AG04450 (cell line): ENCODE data around the gene NUDT3. TPM values are rescaled to one million over a fixed set of nuclear protein-coding genes. Genes with fewer than 3 reads are reported as not detected.

Experiments used
- CTCF ChIA-PET: fragments of 300-600, 350-600 bp; formaldehyde crosslinking; extraction: SDS; loops from one replicate; lab custom pipeline; 2022; ENCODE audit warnings: antibody characterized with exemption, inconsistent platforms; lab: Charles Lee
- POLR2A ChIA-PET: fragments of 350-600 bp; formaldehyde crosslinking; extraction: SDS; loops from one replicate; lab custom pipeline; 2021; ENCODE audit warnings: antibody characterized with exemption, inconsistent platforms; lab: Yijun Ruan, JAX
- DNase-seq: peaks from one replicate; pipeline ENCODE4 v3.0.0-alpha.2; 2011; ENCODE audit warnings: low read depth, low spot score
- H3K27ac ChIP-seq: one replicate; pipeline ENCODE4 v1.5.1; 2012; ENCODE audit warnings: low read depth, low read length, control low read depth
- H3K27me3 ChIP-seq: one replicate; pipeline ENCODE4 v1.6.0; 2012; ENCODE audit warnings: low read length; ENCODE audit not compliant: control insufficient read depth, insufficient read depth
- H3K4me3 ChIP-seq: 2 replicates; pipeline ENCODE4 v1.5.1; 2011; ENCODE audit warnings: mild to moderate bottlenecking, low read depth, low read length, control low read depth
- H3K9me3 ChIP-seq: 2 replicates; pipeline ENCODE4 v1.5.1; 2012; ENCODE audit warnings: low read length; ENCODE audit not compliant: control insufficient read depth, insufficient read depth
- polyA plus RNA-seq: library from polyadenylated mRNA; depleted of rRNA; stranded (reverse); fragments of >200 nt; gene quantifications from 2 replicates; pipeline ENCODE4 v1.2.3, GENCODE V29; 2011
- TF ChIP-seq, protein P1 (sequence below): IDR thresholded peaks from 2 replicates; pipeline ENCODE4 v1.5.1; 2011; ENCODE audit warnings: low read depth, low read length, control low read depth, inconsistent platforms

The NUDT3 gene
- polyA plus RNA-seq, 1 experiment: 26.7 TPM

GRCh38 chr6:34393966-34394305, 1.5 kb upstream of the NUDT3 start:
- DNase-seq: no peak
- no peak overlapping the region for H3K4me3 ChIP-seq
- ChIA-PET POLR2A (no interaction called here), CTCF (interaction anchor here (0.5 to 1.2 kb wide), 5 partner anchors 21 to 215 kb away, joined by 3 to 6 read pairs (median 3); no protein-coding TSS in a partner anchor)
- H3K9me3 ChIP-seq: no peaks in the 10 kb centered on the region
- no peak overlapping the region for H3K27ac ChIP-seq
- TF ChIP-seq, protein P1, sequence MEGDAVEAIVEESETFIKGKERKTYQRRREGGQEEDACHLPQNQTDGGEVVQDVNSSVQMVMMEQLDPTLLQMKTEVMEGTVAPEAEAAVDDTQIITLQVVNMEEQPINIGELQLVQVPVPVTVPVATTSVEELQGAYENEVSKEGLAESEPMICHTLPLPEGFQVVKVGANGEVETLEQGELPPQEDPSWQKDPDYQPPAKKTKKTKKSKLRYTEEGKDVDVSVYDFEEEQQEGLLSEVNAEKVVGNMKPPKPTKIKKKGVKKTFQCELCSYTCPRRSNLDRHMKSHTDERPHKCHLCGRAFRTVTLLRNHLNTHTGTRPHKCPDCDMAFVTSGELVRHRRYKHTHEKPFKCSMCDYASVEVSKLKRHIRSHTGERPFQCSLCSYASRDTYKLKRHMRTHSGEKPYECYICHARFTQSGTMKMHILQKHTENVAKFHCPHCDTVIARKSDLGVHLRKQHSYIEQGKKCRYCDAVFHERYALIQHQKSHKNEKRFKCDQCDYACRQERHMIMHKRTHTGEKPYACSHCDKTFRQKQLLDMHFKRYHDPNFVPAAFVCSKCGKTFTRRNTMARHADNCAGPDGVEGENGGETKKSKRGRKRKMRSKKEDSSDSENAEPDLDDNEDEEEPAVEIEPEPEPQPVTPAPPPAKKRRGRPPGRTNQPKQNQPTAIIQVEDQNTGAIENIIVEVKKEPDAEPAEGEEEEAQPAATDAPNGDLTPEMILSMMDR: no peak
- no peaks in the 10 kb centered on the region for H3K27me3 ChIP-seq

DNA sequence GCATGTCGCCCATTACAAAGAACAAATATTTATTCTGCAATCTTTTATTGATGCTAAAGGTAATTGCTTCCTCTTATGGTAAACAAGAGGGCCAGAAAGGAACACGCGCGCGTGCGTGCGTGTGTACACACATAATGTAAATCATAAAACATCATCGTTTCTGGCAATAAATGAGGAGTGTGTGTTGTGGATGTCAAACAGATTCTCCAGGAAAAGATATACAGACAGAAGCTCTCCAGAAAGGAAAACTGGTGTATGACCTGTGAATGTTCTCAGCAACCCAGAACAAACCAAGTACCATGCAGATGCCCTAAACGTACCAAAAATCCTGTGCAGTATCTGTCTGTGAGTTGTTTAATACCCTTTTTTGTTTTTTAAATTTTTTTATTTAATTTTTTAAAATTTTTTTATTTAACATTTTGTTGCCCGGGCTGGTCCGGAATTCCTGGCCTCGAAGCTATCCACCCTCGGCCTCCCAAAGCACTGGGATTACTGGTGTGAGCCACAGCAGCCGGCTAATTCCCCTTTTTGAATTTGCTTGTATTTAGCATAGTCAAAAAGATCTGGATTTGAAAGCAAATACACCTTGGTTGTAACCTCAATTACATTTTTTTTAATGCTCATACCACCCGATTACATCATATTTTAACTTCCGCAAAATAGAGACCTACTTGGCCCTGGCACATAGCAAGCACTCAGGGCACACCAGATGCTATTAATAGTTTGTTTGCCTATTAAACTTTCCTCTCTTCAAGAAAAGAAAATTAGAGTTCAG, 909 bp upstream of the NUDT3 start:
- TF ChIP-seq, protein P1: no peak
- Histone ChIP-seq H3K27ac (no peak overlapping the region), H3K9me3 (no peaks in the 10 kb centered on the region), H3K27me3 (no peaks in the 10 kb centered on the region), H3K4me3 (peak overlapping the region; percentile 73)
- CTCF ChIA-PET: interaction anchor here (0.5 to 1.2 kb wide), 15 partner anchors 12 to 230 kb away, joined by 3 to 7 read pairs (median 4); no protein-coding TSS in a partner anchor
- DNase-seq: no peak
- POLR2A ChIA-PET: no interaction called here

DNA sequence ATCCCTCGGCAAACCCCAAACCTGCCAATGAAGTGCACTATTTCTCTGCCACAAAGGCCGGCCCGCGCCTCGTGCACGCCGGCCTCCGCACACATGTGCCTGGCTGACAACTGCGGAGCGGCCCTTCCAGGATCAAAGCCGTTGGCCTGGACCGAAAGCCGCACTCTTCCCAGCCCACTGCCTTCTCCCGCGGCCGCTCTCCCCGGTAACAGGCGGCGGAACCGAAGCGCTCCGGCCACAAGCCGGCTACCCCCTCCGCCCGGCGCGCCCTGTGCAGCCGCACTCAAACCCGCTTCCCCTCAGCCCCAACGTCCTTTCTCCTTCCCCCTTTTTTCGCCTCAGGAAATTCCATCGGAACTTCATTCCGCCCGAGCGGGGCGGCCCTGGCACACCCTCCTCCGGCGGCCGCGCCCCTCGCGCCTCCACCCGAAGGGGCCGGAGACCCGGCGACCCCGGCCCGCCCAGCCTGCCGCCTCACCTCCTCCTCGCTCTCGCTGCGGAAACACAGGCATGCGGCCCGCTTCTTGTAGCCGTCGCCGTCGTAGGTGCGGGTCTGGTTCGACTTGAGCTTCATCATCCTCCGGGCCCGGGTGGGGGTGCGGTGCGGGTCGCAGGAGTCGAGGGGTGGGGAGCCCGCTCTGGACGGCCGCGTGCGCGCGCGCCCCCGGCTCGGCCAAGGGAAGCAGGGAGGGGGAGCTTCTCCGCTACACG, 528 bp downstream of the NUDT3 start:
- Histone ChIP-seq H3K4me3 (peak overlapping the region; percentile 77), H3K27ac (peak overlapping the region; percentile 47), H3K9me3 (no peaks in the 10 kb centered on the region), H3K27me3 (no peaks in the 10 kb centered on the region)
- TF ChIP-seq, protein P1: no peak
- ChIA-PET POLR2A (interaction anchor here (1.0 to 2.2 kb wide), 4 partner anchors 9 to 168 kb away, joined by 3 to 8 read pairs (median 4); no protein-coding TSS in a partner anchor), CTCF (interaction anchor here (0.6 to 2.4 kb wide), 6 partner anchors 28 to 1462 kb away, joined by 3 to 18 read pairs (median 4); partner anchors contain the start of gene SMIM29)
- DNase-seq: no peak

DNA sequence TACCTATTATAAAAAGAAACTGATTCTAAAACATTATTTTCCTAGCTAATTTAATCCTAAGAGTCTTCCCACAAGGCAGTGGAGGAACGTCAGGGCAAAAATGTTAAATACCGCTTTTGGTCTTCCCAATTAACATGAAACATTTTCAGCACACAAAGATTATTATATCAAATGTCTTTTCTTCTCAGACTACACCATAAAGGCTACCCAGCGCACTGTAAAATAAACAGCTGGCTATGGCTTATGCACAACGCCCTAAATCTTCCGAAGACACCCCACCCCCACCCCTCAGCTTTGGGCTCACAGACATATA, 1.0 kb downstream of the NUDT3 start:
- peak overlapping the region; percentile 77 for H3K4me3 ChIP-seq
- no peak for DNase-seq
- H3K27me3 ChIP-seq: no peaks in the 10 kb centered on the region
- no peaks in the 10 kb centered on the region for H3K9me3 ChIP-seq
- ChIA-PET CTCF (interaction anchor here (0.7 to 2.4 kb wide), 3 partner anchors 27 to 147 kb away, joined by 5 to 18 read pairs (median 6); partner anchors contain the start of gene SMIM29), POLR2A (interaction anchor here (0.8 to 2.2 kb wide), 5 partner anchors 8 to 168 kb away, joined by 3 to 8 read pairs (median 4); no protein-coding TSS in a partner anchor)
- H3K27ac ChIP-seq: peak overlapping the region; percentile 47
- TF ChIP-seq, protein P1: no peak
